Thoracic aorta (tissue), 2 donors: ENCODE results near the gene PLCXD1. TPM values are rescaled to one million over a fixed set of nuclear protein-coding genes. Genes with fewer than 3 reads are reported as not detected.

ENCODE experiments used
- ATAC-seq: fragments of 150-250 bp; one replicate; pipeline ENCODE4 v1.8.0; 2017; ENCODE audit warnings: low read depth; ENCODE audit not compliant: insufficient number of reproducible peaks, low FRiP score
- DNase-seq: peaks from one replicate; pipeline ENCODE4 v3.0.0-alpha.2; 2020; ENCODE audit warnings: low spot score
- H3K27ac ChIP-seq, 2 donors: fragments of 200-600 bp; sonication (generic); 1 replicate in 1 of 2; 2 replicates in 1 of 2; pipeline ENCODE4 v1.5.1; 2016; ENCODE audit warnings: mild to moderate bottlenecking in 2 of 2, moderate library complexity in 2 of 2
- H3K27me3 ChIP-seq: fragments of 200-600 bp; sonication (generic); replicated peaks from 2 replicates; pipeline ENCODE4 v1.6.0; 2016; ENCODE audit warnings: mild to moderate bottlenecking; ENCODE audit not compliant: insufficient read depth
- H3K36me3 ChIP-seq: fragments of 200-600 bp; sonication (generic); one replicate; pipeline ENCODE4 v1.5.1; 2016
- H3K4me1 ChIP-seq, 2 donors: fragments of 200-600 bp; sonication (generic); 1 replicate in 1 of 2; 2 replicates in 1 of 2; pipeline versions ENCODE4 v1.5.1 to v1.6.0; 2016; ENCODE audit warnings: low read depth in 2 of 2, mild to moderate bottlenecking in 1 of 2; ENCODE audit not compliant: control insufficient read depth in 1 of 2
- H3K4me3 ChIP-seq: fragments of 200-600 bp; sonication (generic); 2 replicates; pipeline ENCODE4 v1.5.1; 2016; ENCODE audit warnings: mild to moderate bottlenecking
- H3K9me3 ChIP-seq: fragments of 200-600 bp; sonication (generic); 2 replicates; pipeline ENCODE4 v1.5.1; 2016
- total RNA-seq, 2 donors: library from RNA; depleted of rRNA; stranded (reverse); fragments of >200 nt; gene quantifications; one replicate each; pipeline versions ENCODE4 v1.1.0 to v1.2.3, GENCODE V29; 2016
- TF ChIP-seq, protein P1 (sequence below): fragments of 200-600 bp; sonication (generic); IDR thresholded peaks from one replicate; pipeline ENCODE4 v1.5.1; 2019; ENCODE audit warnings: antibody characterized with exemption

PLCXD1 gene
- total RNA-seq, 2 donors from 2014 or later, result 14.5 to 29.0 TPM

GRCh38 chrX:317424-318067 is 36.4 kb downstream of the PLCXD1 start:
- peaks cover 14 to 15% of the 10 kb centered on the region in 2 donors for H3K4me1 ChIP-seq
- peaks cover 22% of the 10 kb centered on the region for H3K36me3 ChIP-seq
- H3K27ac ChIP-seq, result peak overlapping the region; percentile 94 to 97
- H3K27me3 ChIP-seq, result no peaks in the 10 kb centered on the region
- H3K4me3 ChIP-seq, result peak overlapping the region; percentile 90
- TF ChIP-seq, protein P1, sequence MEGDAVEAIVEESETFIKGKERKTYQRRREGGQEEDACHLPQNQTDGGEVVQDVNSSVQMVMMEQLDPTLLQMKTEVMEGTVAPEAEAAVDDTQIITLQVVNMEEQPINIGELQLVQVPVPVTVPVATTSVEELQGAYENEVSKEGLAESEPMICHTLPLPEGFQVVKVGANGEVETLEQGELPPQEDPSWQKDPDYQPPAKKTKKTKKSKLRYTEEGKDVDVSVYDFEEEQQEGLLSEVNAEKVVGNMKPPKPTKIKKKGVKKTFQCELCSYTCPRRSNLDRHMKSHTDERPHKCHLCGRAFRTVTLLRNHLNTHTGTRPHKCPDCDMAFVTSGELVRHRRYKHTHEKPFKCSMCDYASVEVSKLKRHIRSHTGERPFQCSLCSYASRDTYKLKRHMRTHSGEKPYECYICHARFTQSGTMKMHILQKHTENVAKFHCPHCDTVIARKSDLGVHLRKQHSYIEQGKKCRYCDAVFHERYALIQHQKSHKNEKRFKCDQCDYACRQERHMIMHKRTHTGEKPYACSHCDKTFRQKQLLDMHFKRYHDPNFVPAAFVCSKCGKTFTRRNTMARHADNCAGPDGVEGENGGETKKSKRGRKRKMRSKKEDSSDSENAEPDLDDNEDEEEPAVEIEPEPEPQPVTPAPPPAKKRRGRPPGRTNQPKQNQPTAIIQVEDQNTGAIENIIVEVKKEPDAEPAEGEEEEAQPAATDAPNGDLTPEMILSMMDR, result no peak
- no peak for DNase-seq
- H3K9me3 ChIP-seq, result no peaks in the 10 kb centered on the region
- ATAC-seq, result no peak

DNA sequence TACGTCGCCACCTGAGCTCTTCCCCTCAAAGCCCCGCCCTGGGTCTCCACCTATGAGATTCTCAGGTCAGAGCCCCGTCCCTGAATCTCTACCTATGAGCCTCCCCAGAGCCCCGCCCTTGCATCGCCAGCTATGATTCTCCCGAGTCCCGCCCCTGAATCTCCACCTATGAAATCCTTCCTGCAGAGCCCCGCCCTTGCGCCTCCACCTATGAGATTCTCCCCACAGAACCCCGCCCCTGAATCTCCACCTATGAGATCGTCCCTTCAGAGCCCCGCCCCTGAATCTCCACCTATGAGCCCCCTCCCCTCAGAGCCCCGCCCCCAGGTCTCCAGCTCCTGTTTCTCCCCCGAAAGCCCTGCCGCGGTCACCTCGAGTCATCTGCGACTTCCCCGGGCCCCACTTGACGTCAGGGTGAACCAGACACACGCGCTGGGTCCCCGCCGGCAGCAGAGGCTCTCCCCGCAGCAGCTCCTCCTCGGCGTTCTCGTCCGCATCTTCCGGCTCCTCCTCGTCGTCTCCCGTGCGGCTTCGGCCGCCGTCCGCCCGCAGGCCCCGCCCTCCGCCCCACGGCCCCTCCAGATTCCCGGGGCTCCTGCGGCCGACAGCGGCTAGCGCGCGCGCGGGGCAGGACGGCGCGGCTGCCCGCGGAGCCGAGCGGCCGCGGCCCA is 37.0 kb downstream of the PLCXD1 start:
- ATAC-seq, result peak; percentile 85

GRCh38 chrX:318739-319578 is 37.8 kb downstream of the PLCXD1 start, which contains the start of gene GTPBP6:
Gene GTPBP6 (minus strand): TSS chrX:318796. CDS start chrX:318787, 9 bp downstream.
- H3K4me1 ChIP-seq, result peaks cover 14 to 15% of the 10 kb centered on the region in 2 donors
- DNase-seq, result peak; percentile 99
- H3K27me3 ChIP-seq, result no peaks in the 10 kb centered on the region
- peak within 1 kb of the TSS; percentile 94 to 97 for H3K27ac ChIP-seq
- ATAC-seq, result peak; percentile 90
- no peaks in the 10 kb centered on the region for H3K9me3 ChIP-seq
- peak within 1 kb of the TSS; percentile 90 for H3K4me3 ChIP-seq
- peaks cover 13% of the 10 kb centered on the region for H3K36me3 ChIP-seq
- TF ChIP-seq, protein P1, result no peak

More for the DNA sequence above, 37.0 kb downstream of the PLCXD1 start:
- peaks cover 14 to 15% of the 10 kb centered on the region in 2 donors for H3K4me1 ChIP-seq
- DNase-seq, result peak; percentile 100
- H3K4me3 ChIP-seq, result peak overlapping the region; percentile 90
- TF ChIP-seq, protein P1, result no peak
- no peaks in the 10 kb centered on the region for H3K9me3 ChIP-seq
- no peaks in the 10 kb centered on the region for H3K27me3 ChIP-seq
- peaks cover 16% of the 10 kb centered on the region for H3K36me3 ChIP-seq
- peak overlapping the region; percentile 94 to 97 for H3K27ac ChIP-seq

DNA sequence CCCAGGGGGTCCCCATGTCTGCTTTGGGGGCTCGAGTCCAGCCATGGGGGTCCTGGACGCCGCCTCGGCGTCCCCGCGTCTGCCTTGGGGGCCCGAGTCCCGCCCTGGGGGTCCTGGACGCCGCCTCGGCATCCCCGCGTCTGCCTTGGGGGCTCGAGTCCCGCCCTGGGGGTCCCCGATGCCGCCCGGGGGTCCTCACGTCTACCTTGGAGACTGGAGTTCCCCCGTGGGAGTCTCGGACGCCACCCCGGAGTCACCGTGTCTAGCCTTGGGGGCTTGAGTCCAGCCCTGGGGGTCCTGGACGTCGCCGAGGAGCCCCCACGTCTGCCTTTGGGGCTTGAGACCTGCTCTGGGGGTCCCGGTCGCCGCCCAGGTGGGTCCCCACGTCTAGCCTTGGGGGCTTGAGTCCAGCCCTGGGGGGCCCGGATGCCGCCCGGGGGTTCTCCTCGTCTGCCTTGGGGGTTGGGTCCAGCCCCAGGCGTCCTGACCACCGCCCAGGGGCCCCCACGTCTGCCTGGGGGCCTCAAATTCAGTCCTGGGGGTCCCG is 38.5 kb downstream of the PLCXD1 start:
- Histone ChIP-seq H3K9me3 (no peaks in the 10 kb centered on the region), H3K4me1 (peaks cover 14 to 15% of the 10 kb centered on the region in 2 donors), H3K36me3 (peaks cover 12% of the 10 kb centered on the region), H3K27ac (peak overlapping the region; percentile 69 to 80), H3K4me3 (peak overlapping the region; percentile 90), H3K27me3 (no peaks in the 10 kb centered on the region)
- DNase-seq, result no peak
- no peak for ATAC-seq
- TF ChIP-seq, protein P1, result no peak
